Heart left ventricle (tissue), 13 donors: ENCODE measurements around the gene CXCL14.

Experiments used
- POLR2A ChIP-seq, 2 donors: fragments of 450-650 bp; IDR thresholded peaks; one replicate each; pipeline ENCODE4 v1.6.1; 2017; ENCODE audit warnings: antibody characterized with exemption in 2 of 2, mild to moderate bottlenecking in 2 of 2, moderate library complexity in 2 of 2
- TF ChIP-seq, protein P1 (sequence below), 12 donors: fragments of 200-600 bp; sonication (generic) in 4 of 12; IDR thresholded peaks; one replicate each; pipeline versions ENCODE4 v1.5.0 to v1.8.0; 2018 to 2022; ENCODE audit warnings: antibody characterized with exemption in 12 of 12, mild to moderate bottlenecking in 5 of 12
- donor health status: ischemic (EF 13 %, LVEDD 7.1; RV severe dilation, severe dysfunction).
- donor health status: DM: no; HTN: yes; CAD: no.
- donor health status: DM: no; HTN: no; CAD: no.
- donor health status: ischemic (EF 25% LVEDD 6.9; RV normal size, moderate dysfunction).
- donor health status: ischemic (EF 25% LVEDD 5.7; RV mildly dilated, moderate dysfunction).
- donor health status: ischemic (EF 35%, LVEDD 5.7; RV mildly dilated, moderate dysfunction).
- donor health status: nonischemic (EF 11% LVEDD 7.7; RV severe dilation, severe dysfunction).
- donor health status: DM: yes; HTN: yes; CAD: no.
- donor health status: PGD.
- donor health status: ischemic (EF 29% LVEDD 5.4; RV normal size, mild dysfunction).
- donor health status: nonischemic (EF 23%, LVEDD 6.1; RV moderate dilation, normal function).

DNA sequence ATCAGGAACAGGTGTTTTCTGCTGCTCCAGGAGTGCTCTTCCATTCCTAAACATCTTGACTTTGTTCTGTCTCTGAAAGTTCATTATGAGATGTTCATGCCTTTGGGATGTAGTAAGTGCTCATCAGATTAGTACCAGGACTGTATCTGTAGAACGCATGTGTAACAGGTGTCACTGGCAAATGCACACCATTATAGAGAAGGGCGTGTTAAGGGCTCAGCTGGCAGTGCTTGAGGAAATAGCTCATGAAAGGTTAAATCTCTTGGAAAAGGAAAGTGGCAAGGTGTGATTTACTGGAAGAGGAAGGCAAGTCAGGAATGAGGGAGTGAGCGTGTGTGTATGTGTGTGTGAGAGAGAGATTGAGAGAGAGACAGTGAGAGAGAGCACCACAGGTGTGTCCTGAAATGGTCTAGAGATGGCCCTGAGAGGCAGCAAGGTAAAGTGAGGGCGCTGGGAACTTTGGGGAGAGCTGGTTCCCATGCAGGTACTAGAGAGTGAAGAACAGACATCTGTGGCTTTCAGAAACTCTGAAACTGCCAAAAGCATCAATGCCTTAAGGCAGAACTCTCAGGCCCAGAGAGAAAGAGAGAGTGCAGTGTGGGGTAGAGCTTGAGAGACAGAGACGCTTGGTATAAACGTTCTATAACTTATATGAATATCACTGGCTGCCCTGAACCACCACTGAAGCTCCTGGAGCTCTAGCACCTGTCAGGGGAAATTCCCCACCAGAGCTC is 13.7 kb upstream of the CXCL14 start:
- TF ChIP-seq, protein P1, sequence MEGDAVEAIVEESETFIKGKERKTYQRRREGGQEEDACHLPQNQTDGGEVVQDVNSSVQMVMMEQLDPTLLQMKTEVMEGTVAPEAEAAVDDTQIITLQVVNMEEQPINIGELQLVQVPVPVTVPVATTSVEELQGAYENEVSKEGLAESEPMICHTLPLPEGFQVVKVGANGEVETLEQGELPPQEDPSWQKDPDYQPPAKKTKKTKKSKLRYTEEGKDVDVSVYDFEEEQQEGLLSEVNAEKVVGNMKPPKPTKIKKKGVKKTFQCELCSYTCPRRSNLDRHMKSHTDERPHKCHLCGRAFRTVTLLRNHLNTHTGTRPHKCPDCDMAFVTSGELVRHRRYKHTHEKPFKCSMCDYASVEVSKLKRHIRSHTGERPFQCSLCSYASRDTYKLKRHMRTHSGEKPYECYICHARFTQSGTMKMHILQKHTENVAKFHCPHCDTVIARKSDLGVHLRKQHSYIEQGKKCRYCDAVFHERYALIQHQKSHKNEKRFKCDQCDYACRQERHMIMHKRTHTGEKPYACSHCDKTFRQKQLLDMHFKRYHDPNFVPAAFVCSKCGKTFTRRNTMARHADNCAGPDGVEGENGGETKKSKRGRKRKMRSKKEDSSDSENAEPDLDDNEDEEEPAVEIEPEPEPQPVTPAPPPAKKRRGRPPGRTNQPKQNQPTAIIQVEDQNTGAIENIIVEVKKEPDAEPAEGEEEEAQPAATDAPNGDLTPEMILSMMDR (IDR thresholded peaks at IDR 0.05), result no peak
- no peak for TF ChIP-seq POLR2A (IDR thresholded peaks at IDR 0.05)
